ENCODE results near the gene PRKG1. TPM values are rescaled to one million over a fixed set of nuclear protein-coding genes. Genes with fewer than 3 reads are reported as not detected.

Gene PRKG1
- total RNA-seq (100 to 1,000 TPM; 153 to 199 TPM), polyA plus RNA-seq (10 to 100 TPM; 26.2 to 35.7 TPM)
- long read RNA-seq, donor 1, partial matches to known transcripts = 6 of 268 reads
- long read RNA-seq, donor 1, other reads (novel, unspliced or antisense) = 262 of 268 reads
- long read RNA-seq, donor 2, partial matches to known transcripts = 4 of 207 reads
- long read RNA-seq, donor 2, other reads (novel, unspliced or antisense) = 203 of 207 reads

DNA sequence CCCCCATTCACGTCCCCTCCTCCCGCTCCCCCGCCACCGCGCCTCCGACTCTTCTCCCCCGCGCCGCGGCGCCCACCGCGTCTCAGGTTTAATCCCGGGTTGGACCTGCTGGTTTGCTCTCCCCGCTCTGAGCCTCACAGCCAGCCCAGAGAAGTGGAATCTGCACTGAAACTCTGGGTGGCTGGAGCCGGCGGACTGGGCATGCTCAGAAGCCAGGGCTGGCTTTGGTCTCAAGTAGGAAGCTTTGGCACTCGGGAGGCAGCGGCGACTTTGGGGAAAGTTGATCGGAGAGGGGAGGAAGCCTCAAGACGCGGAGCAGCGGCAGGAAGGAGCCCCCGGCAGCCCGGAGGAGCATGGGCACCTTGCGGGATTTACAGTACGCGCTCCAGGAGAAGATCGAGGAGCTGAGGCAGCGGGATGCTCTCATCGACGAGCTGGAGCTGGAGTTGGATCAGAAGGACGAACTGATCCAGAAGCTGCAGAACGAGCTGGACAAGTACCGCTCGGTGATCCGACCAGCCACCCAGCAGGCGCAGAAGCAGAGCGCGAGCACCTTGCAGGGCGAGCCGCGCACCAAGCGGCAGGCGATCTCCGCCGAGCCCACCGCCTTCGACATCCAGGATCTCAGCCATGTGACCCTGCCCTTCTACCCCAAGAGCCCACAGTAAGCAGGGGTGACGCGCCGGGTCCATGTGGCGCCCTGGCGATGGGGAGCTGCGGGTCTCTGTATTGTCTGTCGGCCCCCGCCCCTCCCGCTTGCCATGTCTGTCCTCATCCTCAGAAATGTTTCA is at the start of gene PRKG1:
Gene PRKG1, plus strand, starts transcription at position 250 of the 791 bp plus-strand sequence.
- no peaks in the 10 kb centered on the region for H3K36me3 ChIP-seq (ENCODE audit: control insufficient read depth in 1 of 2, insufficient read depth in 2 of 2, low read length in 1 of 2)
- H3K27ac ChIP-seq (ENCODE audit: low read depth in 1 of 2, low read length in 2 of 2) = peak within 1 kb of the TSS; percentile 83 to 89
- DNase-seq (peak; percentile 90 to 93), ATAC-seq (ENCODE audit: low FRiP score) (peak; percentile 92)
- no peaks in the 10 kb centered on the region for H3K9me3 ChIP-seq (ENCODE audit: control insufficient read depth, low read length)
- H3K27me3 ChIP-seq (ENCODE audit: control insufficient read depth in 1 of 2, insufficient read depth in 2 of 2, low read length in 1 of 2) = no peaks in the 10 kb centered on the region
- 0 to 1% methylated on average over 59 of the region's 59 CpGs for WGBS, 2 donors
- peaks cover 0 to 2% of the 10 kb centered on the region in 2 donors for H3K4me1 ChIP-seq (ENCODE audit: control insufficient read depth in 1 of 2, insufficient read depth in 2 of 2, low read length in 2 of 2)
- intact Hi-C loops (cut with DNase I) = loop anchor here (5.0 to 10.0 kb wide), 6 partner anchors 60 to 630 kb away; no protein-coding TSS in a partner anchor
- peak within 1 kb of the TSS; percentile 79 to 82 for H3K4me3 ChIP-seq (ENCODE audit: low read length in 2 of 2)

DNA sequence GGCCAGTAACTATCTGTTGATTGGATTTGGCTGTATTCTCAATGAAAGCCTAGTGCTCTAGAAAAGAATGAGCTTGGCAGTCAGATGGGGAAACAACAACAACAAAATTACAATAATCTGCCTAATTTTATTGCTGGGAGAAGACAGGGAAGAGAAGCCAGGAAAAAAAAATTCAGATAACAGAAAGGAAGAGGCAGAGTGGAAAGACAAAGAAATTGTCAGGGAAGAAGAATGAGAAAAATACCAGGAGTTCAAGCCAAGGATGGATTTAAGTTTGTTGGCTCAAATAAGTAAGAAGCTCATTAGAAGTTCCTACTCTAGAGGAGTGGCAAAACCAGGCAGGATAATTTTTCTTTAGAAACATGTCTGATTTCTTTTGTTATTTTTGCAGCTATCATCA is 45.9 kb upstream of the PRKG1 start:
- Histone ChIP-seq H3K9me3 (ENCODE audit: control insufficient read depth, low read length) (no peaks in the 10 kb centered on the region), H3K4me3 (ENCODE audit: low read length in 2 of 2) (no peak overlapping the region), H3K27ac (ENCODE audit: low read depth in 1 of 2, low read length in 2 of 2) (peak overlapping the region; percentile 51 to 87), H3K27me3 (ENCODE audit: control insufficient read depth in 1 of 2, insufficient read depth in 2 of 2, low read length in 1 of 2) (no peaks in the 10 kb centered on the region), H3K4me1 (ENCODE audit: control insufficient read depth in 1 of 2, insufficient read depth in 2 of 2, low read length in 2 of 2) (peaks cover 10 to 12% of the 10 kb centered on the region in 2 donors), H3K36me3 (ENCODE audit: control insufficient read depth in 1 of 2, insufficient read depth in 2 of 2, low read length in 1 of 2) (no peaks in the 10 kb centered on the region)
- ATAC-seq (ENCODE audit: low FRiP score) (no peak), DNase-seq (no peak)
- intact Hi-C loops (cut with DNase I) = no loop called here

- H3K27ac ChIP-seq (ENCODE audit: low read depth in 1 of 2, low read length in 2 of 2) = peak overlapping the region; percentile 85 to 87
- H3K4me3 ChIP-seq (ENCODE audit: low read length in 2 of 2) = no peak overlapping the region
- no peak for DNase-seq
- intact Hi-C loops (cut with DNase I) = no loop called here
- H3K9me3 ChIP-seq (ENCODE audit: control insufficient read depth, low read length) = no peaks in the 10 kb centered on the region
- peak; percentile 44 for ATAC-seq (ENCODE audit: low FRiP score)
- 8 to 10% methylated on average over 2 of the region's 2 CpGs for WGBS, 2 donors
- H3K36me3 ChIP-seq (ENCODE audit: control insufficient read depth in 1 of 2, insufficient read depth in 2 of 2, low read length in 1 of 2) = no peaks in the 10 kb centered on the region
- H3K4me1 ChIP-seq (ENCODE audit: control insufficient read depth in 1 of 2, insufficient read depth in 2 of 2, low read length in 2 of 2) = peaks cover 10 to 16% of the 10 kb centered on the region in 2 donors
- no peaks in the 10 kb centered on the region for H3K27me3 ChIP-seq (ENCODE audit: control insufficient read depth in 1 of 2, insufficient read depth in 2 of 2, low read length in 1 of 2)
These were observed 45.1 kb upstream of the PRKG1 start for GRCh38 chr10:51029172-51029641.

- no peak overlapping the region for H3K4me3 ChIP-seq (ENCODE audit: low read length in 2 of 2)
- 42 to 51% methylated on average over 2 of the region's 2 CpGs for WGBS, 2 donors
- H3K27ac ChIP-seq (ENCODE audit: low read depth in 1 of 2, low read length in 2 of 2) = peak overlapping the region; percentile 82 to 84
- DNase-seq = no peak
- H3K9me3 ChIP-seq (ENCODE audit: control insufficient read depth, low read length) = no peaks in the 10 kb centered on the region
- ATAC-seq (ENCODE audit: low FRiP score) = no peak
- H3K36me3 ChIP-seq (ENCODE audit: control insufficient read depth in 1 of 2, insufficient read depth in 2 of 2, low read length in 1 of 2) = no peaks in the 10 kb centered on the region
- H3K27me3 ChIP-seq (ENCODE audit: control insufficient read depth in 1 of 2, insufficient read depth in 2 of 2, low read length in 1 of 2) = no peaks in the 10 kb centered on the region
- intact Hi-C loops (cut with DNase I) = no loop called here
- H3K4me1 ChIP-seq (ENCODE audit: control insufficient read depth in 1 of 2, insufficient read depth in 2 of 2, low read length in 2 of 2) = peaks cover 10 to 16% of the 10 kb centered on the region in 2 donors
These were observed 43.8 kb upstream of the PRKG1 start for GRCh38 chr10:51030480-51030879.

GRCh38 chr10:51031950-51032349 is 42.3 kb upstream of the PRKG1 start:
- peaks cover 10 to 14% of the 10 kb centered on the region in 2 donors for H3K4me1 ChIP-seq (ENCODE audit: control insufficient read depth in 1 of 2, insufficient read depth in 2 of 2, low read length in 2 of 2)
- intact Hi-C loops (cut with DNase I) = no loop called here
- ATAC-seq (ENCODE audit: low FRiP score) (no peak), DNase-seq (no peak)
- no peaks in the 10 kb centered on the region for H3K9me3 ChIP-seq (ENCODE audit: control insufficient read depth, low read length)
- H3K4me3 ChIP-seq (ENCODE audit: low read length in 2 of 2) = no peak overlapping the region
- H3K27ac ChIP-seq (ENCODE audit: low read depth in 1 of 2, low read length in 2 of 2) = peak overlapping the region in 1 of 2 donors; percentile 68
- H3K36me3 ChIP-seq (ENCODE audit: control insufficient read depth in 1 of 2, insufficient read depth in 2 of 2, low read length in 1 of 2) = no peaks in the 10 kb centered on the region
- no peaks in the 10 kb centered on the region for H3K27me3 ChIP-seq (ENCODE audit: control insufficient read depth in 1 of 2, insufficient read depth in 2 of 2, low read length in 1 of 2)

DNA sequence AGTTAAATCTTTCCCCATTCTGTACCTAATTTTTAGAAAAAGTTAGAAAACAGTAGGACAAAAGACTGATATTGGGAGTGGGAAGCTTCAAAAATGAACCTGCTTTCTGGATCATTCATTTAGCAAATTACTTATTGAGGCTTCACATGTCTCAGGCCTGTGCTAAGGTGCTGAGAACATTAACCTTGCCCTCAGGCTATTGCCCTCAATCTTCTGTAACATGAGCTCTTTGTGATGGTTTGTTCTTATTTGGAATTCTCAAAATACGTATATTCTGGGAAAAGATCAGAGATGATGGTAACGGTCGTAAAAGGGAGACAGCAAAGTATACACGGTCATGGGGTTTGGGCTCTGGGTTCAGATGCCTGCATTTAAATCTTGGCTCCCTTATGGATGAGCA is 39.5 kb upstream of the PRKG1 start:
- Histone ChIP-seq H3K4me3 (ENCODE audit: low read length in 2 of 2) (no peak overlapping the region), H3K27me3 (ENCODE audit: control insufficient read depth in 1 of 2, insufficient read depth in 2 of 2, low read length in 1 of 2) (no peaks in the 10 kb centered on the region), H3K27ac (ENCODE audit: low read depth in 1 of 2, low read length in 2 of 2) (peak overlapping the region in 1 of 2 donors; percentile 28), H3K4me1 (ENCODE audit: control insufficient read depth in 1 of 2, insufficient read depth in 2 of 2, low read length in 2 of 2) (peaks cover 4 to 5% of the 10 kb centered on the region in 2 donors), H3K36me3 (ENCODE audit: control insufficient read depth in 1 of 2, insufficient read depth in 2 of 2, low read length in 1 of 2) (no peaks in the 10 kb centered on the region), H3K9me3 (ENCODE audit: control insufficient read depth, low read length) (no peaks in the 10 kb centered on the region)
- intact Hi-C loops (cut with DNase I) = no loop called here
- ATAC-seq (ENCODE audit: low FRiP score) = no peak
- WGBS, 2 donors = 92 to 97% methylated on average over 4 of the region's 4 CpGs
- DNase-seq = no peak

DNA sequence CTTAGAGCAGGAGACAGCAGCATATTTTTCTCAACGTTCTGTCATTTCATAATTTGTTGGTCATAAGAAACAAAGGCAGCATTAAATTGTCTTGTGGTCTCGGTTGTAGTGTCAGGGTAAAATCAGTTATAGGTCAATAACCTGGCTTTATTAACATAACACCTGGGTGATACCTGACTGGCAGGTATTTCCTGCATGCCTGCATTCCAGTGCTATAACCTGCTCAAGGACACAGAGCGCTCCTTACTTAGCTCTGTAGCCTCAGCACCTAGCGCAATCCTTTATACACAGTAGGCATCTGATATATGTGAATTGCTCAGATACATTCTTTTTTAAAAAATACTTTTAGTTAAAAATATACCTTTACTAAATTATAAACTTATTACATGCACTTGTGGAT is 38.9 kb upstream of the PRKG1 start:
- no peak for ATAC-seq (ENCODE audit: low FRiP score)
- Histone ChIP-seq H3K4me3 (ENCODE audit: low read length in 2 of 2) (no peak overlapping the region), H3K9me3 (ENCODE audit: control insufficient read depth, low read length) (no peaks in the 10 kb centered on the region), H3K4me1 (ENCODE audit: control insufficient read depth in 1 of 2, insufficient read depth in 2 of 2, low read length in 2 of 2) (peaks cover 4 to 5% of the 10 kb centered on the region in 2 donors), H3K27ac (ENCODE audit: low read depth in 1 of 2, low read length in 2 of 2) (no peak overlapping the region), H3K27me3 (ENCODE audit: control insufficient read depth in 1 of 2, insufficient read depth in 2 of 2, low read length in 1 of 2) (no peaks in the 10 kb centered on the region), H3K36me3 (ENCODE audit: control insufficient read depth in 1 of 2, insufficient read depth in 2 of 2, low read length in 1 of 2) (no peaks in the 10 kb centered on the region)
- DNase-seq = no peak
- 96 to 97% methylated on average over 4 of the region's 4 CpGs for WGBS, 2 donors
- intact Hi-C loops (cut with DNase I) = no loop called here

DNA sequence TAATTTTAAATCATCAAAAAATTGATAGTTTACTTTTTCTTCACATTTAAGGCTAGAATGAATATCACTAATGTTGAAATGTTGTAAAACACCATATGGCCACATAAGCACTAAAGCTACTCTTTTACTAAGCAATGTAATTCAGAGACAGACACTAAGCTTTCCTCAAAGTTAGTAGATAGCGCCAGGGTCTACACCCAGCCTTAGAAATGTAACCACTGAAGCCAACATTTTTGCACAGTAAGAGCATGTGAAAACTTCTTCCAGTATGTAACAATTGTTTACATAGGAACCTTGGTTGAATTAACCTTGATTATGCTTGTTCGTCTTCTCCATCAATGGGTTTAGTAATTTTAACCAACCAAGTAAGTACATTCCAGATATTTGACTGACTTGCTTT is 28.4 kb upstream of the PRKG1 start:
- H3K4me3 ChIP-seq (ENCODE audit: low read length in 2 of 2) = no peak overlapping the region
- 18 to 20% methylated on average over 2 of the region's 2 CpGs for WGBS, 2 donors
- DNase-seq (no peak), ATAC-seq (ENCODE audit: low FRiP score) (no peak)
- H3K27me3 ChIP-seq (ENCODE audit: control insufficient read depth in 1 of 2, insufficient read depth in 2 of 2, low read length in 1 of 2) = no peaks in the 10 kb centered on the region
- intact Hi-C loops (cut with DNase I) = loop anchor here in 1 of 2 donors (5.0 kb wide), 1 partner anchor 34 kb away; no protein-coding TSS in a partner anchor
- peaks cover 2 to 11% of the 10 kb centered on the region in 2 donors for H3K4me1 ChIP-seq (ENCODE audit: control insufficient read depth in 1 of 2, insufficient read depth in 2 of 2, low read length in 2 of 2)
- H3K27ac ChIP-seq (ENCODE audit: low read depth in 1 of 2, low read length in 2 of 2) = peak overlapping the region; percentile 67 to 75
- no peaks in the 10 kb centered on the region for H3K36me3 ChIP-seq (ENCODE audit: control insufficient read depth in 1 of 2, insufficient read depth in 2 of 2, low read length in 1 of 2)
- no peaks in the 10 kb centered on the region for H3K9me3 ChIP-seq (ENCODE audit: control insufficient read depth, low read length)
